ENCODE results near the gene TNNT3.
A peak's percentile ranks its signal among the peaks of the same experiment; 100 is the strongest.

Gene TNNT3

GRCh38 chr11:1920909-1921573 is 1.5 kb downstream of the TNNT3 start:
- peaks cover 0 to 20% (median 6%) of the 10 kb centered on the region in 4 donors for H3K4me1 ChIP-seq
- H3K9me3 ChIP-seq = no peaks in the 10 kb centered on the region
- peak overlapping the region in 1 of 2 donors; percentile 49 for H3K27ac ChIP-seq
- intact Hi-C loops (cut with DNase I; ENCODE audit: low total_unique reads) = no loop called here
- TF ChIP-seq, protein P1, sequence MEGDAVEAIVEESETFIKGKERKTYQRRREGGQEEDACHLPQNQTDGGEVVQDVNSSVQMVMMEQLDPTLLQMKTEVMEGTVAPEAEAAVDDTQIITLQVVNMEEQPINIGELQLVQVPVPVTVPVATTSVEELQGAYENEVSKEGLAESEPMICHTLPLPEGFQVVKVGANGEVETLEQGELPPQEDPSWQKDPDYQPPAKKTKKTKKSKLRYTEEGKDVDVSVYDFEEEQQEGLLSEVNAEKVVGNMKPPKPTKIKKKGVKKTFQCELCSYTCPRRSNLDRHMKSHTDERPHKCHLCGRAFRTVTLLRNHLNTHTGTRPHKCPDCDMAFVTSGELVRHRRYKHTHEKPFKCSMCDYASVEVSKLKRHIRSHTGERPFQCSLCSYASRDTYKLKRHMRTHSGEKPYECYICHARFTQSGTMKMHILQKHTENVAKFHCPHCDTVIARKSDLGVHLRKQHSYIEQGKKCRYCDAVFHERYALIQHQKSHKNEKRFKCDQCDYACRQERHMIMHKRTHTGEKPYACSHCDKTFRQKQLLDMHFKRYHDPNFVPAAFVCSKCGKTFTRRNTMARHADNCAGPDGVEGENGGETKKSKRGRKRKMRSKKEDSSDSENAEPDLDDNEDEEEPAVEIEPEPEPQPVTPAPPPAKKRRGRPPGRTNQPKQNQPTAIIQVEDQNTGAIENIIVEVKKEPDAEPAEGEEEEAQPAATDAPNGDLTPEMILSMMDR (IDR thresholded peaks at IDR 0.05) = no peak
- no peak for DNase-seq
- no peaks in the 10 kb centered on the region for H3K36me3 ChIP-seq
- peaks cover 0 to 36% of the 10 kb centered on the region in 2 donors for H3K27me3 ChIP-seq
- H3K4me3 ChIP-seq = no peak overlapping the region

GRCh38 chr11:1921574-1922141 is 2.2 kb downstream of the TNNT3 start:
- DNase-seq = peak; percentile 60 to 73
- H3K4me3 ChIP-seq = no peak overlapping the region
- TF ChIP-seq, protein P1 (IDR thresholded peaks at IDR 0.05) = no peak
- H3K27me3 ChIP-seq = peaks cover 0 to 36% of the 10 kb centered on the region in 2 donors
- intact Hi-C loops (cut with DNase I; ENCODE audit: low total_unique reads) = no loop called here
- no peaks in the 10 kb centered on the region for H3K9me3 ChIP-seq
- H3K36me3 ChIP-seq = no peaks in the 10 kb centered on the region
- peak overlapping the region in 1 of 2 donors; percentile 49 for H3K27ac ChIP-seq
- peaks cover 0 to 20% (median 6%) of the 10 kb centered on the region in 4 donors for H3K4me1 ChIP-seq

DNA sequence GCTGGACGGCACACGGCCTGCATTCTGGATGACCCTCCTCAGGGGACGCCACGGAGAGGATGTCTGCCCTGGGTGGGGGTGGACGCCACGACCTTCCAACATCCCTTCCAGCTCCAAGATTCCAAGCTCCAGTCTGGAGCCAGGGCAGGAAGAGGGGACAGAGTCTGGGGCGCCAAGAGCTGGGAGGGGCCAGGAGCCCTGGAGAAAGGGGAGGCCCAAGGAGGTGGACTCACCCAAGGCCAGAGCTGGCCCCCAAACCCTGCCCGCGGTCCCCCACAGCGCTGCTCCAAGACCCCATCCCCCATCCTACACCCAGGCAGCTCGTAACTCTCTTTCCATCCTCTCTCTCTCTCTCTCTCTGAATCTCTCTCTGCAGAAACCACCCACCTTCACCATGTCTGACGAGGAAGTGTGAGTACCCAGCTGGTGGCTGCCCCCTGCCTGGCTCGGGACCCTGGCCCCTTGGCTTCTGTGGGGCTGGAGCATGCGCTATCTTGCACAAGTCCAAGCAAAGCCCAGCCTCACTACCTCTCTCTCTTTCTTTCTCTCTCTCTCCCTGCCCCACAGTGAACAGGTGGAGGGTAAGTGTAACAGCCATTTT is 3.1 kb downstream of the TNNT3 start:
- H3K27ac ChIP-seq = peak overlapping the region in 1 of 2 donors; percentile 33
- H3K4me1 ChIP-seq = peaks cover 0 to 15% (median 4%) of the 10 kb centered on the region in 4 donors
- TF ChIP-seq, protein P1 (IDR thresholded peaks at IDR 0.05) = no peak
- intact Hi-C loops (cut with DNase I; ENCODE audit: low total_unique reads) = no loop called here
- no peaks in the 10 kb centered on the region for H3K36me3 ChIP-seq
- no peak overlapping the region for H3K4me3 ChIP-seq
- no peak for DNase-seq
- peaks cover 0 to 36% of the 10 kb centered on the region in 2 donors for H3K27me3 ChIP-seq
- H3K9me3 ChIP-seq = no peaks in the 10 kb centered on the region

DNA sequence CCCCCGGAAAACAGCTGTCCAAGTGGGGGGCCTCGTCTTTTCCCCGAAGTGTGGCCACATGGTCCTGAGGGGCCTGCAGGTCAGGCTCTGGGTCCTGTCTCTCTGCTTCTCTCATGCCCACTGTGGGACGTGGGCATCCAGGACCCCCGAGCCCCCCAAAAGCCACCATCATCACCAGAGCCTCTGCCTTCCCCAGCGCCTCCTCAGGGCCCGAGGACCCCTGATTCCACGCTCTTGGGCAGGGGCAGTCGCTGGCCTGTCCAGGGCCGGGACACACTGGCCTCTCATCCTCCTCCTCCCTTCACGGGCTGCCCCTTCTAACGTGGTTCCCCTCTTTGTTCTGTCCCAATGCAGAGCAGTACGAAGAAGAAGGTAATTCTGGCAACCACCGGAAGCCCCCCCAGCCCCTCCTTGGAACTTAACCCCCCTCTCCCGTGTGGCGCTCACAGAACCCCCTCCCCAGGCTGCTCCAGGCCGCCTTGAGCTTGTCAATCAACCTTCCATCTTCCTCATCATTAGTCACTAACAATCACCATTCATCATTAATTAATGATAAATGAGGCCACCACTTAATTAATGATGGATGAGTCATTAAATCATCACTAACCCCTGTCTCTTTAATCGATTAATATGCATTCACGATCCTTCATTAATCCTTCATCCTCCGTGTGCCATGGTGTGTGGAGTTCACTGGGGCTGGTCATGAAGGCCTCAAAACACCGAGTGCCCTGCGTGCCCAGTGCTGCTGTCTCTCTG is 3.9 kb downstream of the TNNT3 start:
- Histone ChIP-seq H3K4me1 (peaks cover 0 to 9% (median 3%) of the 10 kb centered on the region in 4 donors), H3K4me3 (no peak overlapping the region), H3K9me3 (no peaks in the 10 kb centered on the region), H3K27ac (no peak overlapping the region), H3K27me3 (peaks cover 0 to 36% of the 10 kb centered on the region in 2 donors), H3K36me3 (no peaks in the 10 kb centered on the region)
- no peak for DNase-seq
- intact Hi-C loops (cut with DNase I; ENCODE audit: low total_unique reads) = no loop called here
- TF ChIP-seq, protein P1 (IDR thresholded peaks at IDR 0.05) = no peak

DNA sequence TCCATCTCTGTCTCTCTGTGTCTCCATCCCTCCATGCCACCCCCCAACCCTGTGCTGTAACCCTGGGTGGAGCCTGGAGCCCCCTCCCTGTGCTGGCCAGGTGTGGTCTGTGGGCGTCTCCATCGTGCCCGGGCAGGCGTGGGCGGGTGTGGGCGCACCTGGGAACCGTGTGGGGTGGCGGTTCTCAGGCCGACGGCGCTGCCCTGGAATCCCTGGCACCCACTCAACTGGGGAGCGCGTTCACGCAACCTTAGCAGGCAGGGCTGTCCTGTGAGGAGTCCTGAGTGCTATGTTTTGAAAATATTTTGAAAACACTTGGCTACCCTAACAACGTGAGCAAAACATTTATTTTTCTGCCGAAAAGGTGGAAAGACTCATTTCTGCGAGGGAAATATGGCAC is 4.7 kb downstream of the TNNT3 start:
- intact Hi-C loops (cut with DNase I; ENCODE audit: low total_unique reads) = no loop called here
- Histone ChIP-seq H3K4me3 (no peak overlapping the region), H3K27ac (no peak overlapping the region), H3K27me3 (peaks cover 0 to 31% of the 10 kb centered on the region in 2 donors), H3K36me3 (no peaks in the 10 kb centered on the region), H3K9me3 (no peaks in the 10 kb centered on the region), H3K4me1 (peaks cover 0 to 4% (median 2%) of the 10 kb centered on the region in 4 donors)
- DNase-seq = no peak
- TF ChIP-seq, protein P1 (IDR thresholded peaks at IDR 0.05) = no peak

Data from tibial artery (tissue), 4 donors.